SU-DHL-6 (cell line): ENCODE measurements around the gene CLPX.

Experiments used
- CTCF ChIP-seq: fragments of 200-600 bp; sonication (generic); IDR thresholded peaks from one replicate; pipeline ENCODE4 v1.5.1; 2017; ENCODE audit warnings: antibody characterized with exemption, mild to moderate bottlenecking, low read length, moderate library complexity; ENCODE audit not compliant: insufficient read depth, poor library complexity, severe bottlenecking
- EZH2phosphoT487 ChIP-seq: fragments of 200-600 bp; sonication (generic), shearing (Covaris generic); conservative IDR thresholded peaks from 2 replicates; pipeline ENCODE4 v1.6.1; 2018; ENCODE audit warnings: mild to moderate bottlenecking, antibody characterized with exemption, low read length, moderate library complexity, mixed read lengths

GRCh38 chr15:65147902-65148301 is 37.2 kb downstream of the CLPX start:
- TF ChIP-seq CTCF (no peak), EZH2phosphoT487 (no peak)
